GM10266 (cell line): ENCODE data around the gene TTC39C.
"Not testable (repeated sequence)": the region's sequence is repeated elsewhere in the genome, so short reads cannot be mapped to it uniquely, and the experiment has no call there.

Experiments used
- DNase-seq: peaks from one replicate; pipeline ENCODE4 v3.0.0; 2012; ENCODE audit errors: extremely low spot score
- TF ChIP-seq, protein P1 (sequence below): IDR thresholded peaks from 2 replicates; pipeline ENCODE4 v1.5.1; 2012; ENCODE audit warnings: mild to moderate bottlenecking, low read depth; ENCODE audit not compliant: control insufficient read depth, insufficient read depth; ENCODE audit errors: missing control alignments

TTC39C gene

GRCh38 chr18:24021505-24021904 lies 7.0 kb downstream of the TTC39C start:
- DNase-seq: no peak
- TF ChIP-seq, protein P1, sequence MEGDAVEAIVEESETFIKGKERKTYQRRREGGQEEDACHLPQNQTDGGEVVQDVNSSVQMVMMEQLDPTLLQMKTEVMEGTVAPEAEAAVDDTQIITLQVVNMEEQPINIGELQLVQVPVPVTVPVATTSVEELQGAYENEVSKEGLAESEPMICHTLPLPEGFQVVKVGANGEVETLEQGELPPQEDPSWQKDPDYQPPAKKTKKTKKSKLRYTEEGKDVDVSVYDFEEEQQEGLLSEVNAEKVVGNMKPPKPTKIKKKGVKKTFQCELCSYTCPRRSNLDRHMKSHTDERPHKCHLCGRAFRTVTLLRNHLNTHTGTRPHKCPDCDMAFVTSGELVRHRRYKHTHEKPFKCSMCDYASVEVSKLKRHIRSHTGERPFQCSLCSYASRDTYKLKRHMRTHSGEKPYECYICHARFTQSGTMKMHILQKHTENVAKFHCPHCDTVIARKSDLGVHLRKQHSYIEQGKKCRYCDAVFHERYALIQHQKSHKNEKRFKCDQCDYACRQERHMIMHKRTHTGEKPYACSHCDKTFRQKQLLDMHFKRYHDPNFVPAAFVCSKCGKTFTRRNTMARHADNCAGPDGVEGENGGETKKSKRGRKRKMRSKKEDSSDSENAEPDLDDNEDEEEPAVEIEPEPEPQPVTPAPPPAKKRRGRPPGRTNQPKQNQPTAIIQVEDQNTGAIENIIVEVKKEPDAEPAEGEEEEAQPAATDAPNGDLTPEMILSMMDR: no peak

DNA sequence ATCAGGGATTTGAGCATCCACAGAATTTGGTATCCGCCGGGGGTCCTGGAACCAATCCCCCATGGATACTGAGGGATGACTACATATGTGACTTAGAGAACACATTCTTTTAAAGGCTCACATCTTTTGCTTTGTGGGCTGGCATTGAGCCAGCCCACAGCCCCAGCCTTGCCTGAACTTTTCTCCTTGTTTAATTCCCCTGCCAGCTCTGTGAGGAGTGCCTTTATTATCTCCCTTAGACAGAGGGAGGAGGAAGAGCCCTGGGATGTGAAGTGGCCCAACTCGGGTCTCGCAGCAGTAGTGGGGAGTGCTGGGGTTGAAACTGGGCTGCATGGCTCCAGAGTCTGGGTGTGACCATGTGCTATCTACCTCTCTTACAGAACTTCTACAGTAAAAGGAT lies 7.6 kb downstream of the TTC39C start:
- TF ChIP-seq, protein P1: no peak
- DNase-seq: no peak

DNA sequence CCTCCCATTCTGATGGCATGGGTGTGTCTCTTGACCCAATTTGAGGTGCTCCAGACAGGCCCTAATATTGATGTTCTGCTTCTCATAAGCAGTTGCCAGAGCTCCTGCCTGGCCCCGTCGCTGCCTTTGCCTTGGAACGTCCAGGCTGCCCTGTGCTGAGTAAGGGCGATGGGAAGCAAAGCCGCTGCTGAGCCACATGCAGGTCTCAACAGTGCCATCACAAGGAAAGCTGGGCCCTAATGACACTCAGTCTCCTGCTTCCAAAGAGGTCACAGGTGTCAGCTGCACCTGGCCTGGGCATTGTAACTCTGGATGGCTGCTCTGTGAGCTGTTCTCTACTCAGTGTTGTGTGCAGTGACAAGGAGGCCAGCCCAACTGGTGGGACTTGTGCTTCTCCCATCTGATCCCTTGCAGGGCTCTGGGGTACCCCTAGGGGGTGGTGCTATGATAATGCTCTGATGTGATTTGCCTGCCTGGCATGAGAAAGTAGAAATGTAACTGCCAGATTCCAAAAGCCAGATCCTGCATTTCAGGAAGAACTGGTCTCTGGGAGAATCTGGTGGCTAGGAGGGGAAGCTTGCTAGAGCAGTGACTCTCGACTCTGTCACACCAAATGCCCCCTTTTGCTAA lies 8.7 kb downstream of the TTC39C start:
- no peak for DNase-seq

DNA sequence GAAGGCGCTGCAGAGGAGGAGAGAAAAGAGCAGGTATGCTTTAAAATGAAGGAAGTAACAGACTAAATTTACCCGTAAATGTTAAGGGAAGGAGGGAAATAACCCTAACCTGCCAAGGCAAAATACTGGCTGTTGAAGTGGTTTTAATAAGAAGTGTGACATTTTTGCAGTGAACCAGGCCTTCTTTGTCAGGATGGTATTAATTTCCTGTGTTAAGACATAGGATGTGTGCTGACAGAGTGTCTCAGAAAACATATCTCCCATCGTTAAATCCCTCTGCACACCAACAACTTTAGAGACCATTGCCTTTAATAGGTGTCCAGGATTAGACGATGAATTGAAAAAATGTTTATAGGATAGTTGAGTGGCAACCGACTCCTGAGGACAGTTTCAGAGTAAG lies 9.9 kb downstream of the TTC39C start:
- TF ChIP-seq, protein P1: no peak

More for the DNA sequence above, 8.7 kb downstream of the TTC39C start:
- TF ChIP-seq, protein P1: no peak

DNA sequence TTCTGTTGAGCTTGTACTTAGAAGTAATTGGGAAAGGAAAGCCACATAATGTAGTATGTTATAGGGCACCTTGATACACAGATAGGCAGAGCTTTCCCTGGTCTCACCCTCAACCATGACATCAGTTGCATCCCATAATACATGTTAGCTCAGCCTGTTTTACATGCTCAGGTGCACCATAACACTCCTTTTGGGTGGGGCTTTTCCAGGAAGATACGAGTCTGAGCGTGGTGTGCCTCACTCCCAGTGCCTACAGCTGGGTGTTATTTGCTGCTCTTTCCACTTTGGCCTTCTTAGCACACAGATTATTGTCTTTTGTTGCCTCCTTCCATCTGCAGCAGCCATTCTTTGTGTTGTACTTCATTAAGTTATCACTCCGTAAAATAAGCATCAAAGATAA lies 11.9 kb downstream of the TTC39C start:
- TF ChIP-seq, protein P1: no peak
- DNase-seq: no peak

More for the DNA sequence above, 9.9 kb downstream of the TTC39C start:
- DNase-seq: no peak

DNA sequence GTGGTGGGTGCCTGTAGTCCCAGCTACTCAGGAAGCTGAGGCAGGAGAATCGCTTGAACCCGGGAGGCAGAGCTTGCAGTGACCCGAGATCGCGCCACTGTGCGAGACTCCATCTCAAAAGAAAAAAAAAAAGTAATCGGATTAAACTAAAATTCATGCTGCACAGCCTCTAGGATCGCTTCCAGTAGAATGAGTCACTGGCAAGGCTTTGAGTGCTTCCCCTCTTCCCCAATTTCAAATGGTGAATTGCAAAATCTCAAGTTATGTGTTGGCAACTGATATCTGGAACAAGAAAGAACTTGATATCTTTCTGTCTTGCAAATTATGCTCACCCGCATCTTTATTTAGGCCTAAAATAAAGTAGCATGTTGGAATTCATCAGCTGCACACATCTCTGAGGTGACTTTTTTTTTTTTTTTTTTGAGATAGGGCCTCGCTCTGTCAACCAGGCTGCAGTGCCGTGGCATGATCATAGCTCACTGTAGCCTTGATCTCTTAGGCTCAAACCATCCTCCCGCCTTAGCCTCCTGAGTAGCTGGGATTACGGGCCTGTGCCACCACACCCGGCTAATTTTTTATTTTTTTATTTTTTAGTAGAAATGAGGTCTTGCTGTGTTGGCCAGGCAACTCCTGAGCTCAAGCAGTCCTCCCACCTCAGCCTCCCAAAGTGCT lies 12.7 kb downstream of the TTC39C start:
- TF ChIP-seq, protein P1: no peak
- no peak for DNase-seq

GRCh38 chr18:24028946-24029345 lies 14.4 kb downstream of the TTC39C start:
- not testable (repeated sequence) for DNase-seq
